Effector memory CD4-positive, alpha-beta T cell (primary cell): Measurements from ENCODE around the gene HLA-DPA1.

Source experiments
- DNase-seq, 3 donors: peaks; one replicate each; pipeline ENCODE4 v3.0.0-alpha.2; 2020
- H3K27ac ChIP-seq: 2 replicates; pipeline ENCODE4 v1.7.0; 2013; ENCODE audit warnings: mild to moderate bottlenecking, low read length, moderate library complexity; ENCODE audit not compliant: insufficient read depth, poor library complexity, severe bottlenecking
- H3K27me3 ChIP-seq: replicated peaks from 2 replicates; pipeline ENCODE4 v1.7.0; 2013; ENCODE audit warnings: mild to moderate bottlenecking, low read length; ENCODE audit not compliant: insufficient read depth, control insufficient read depth, poor library complexity, severe bottlenecking
- H3K36me3 ChIP-seq: 2 replicates; pipeline ENCODE4 v1.7.0; 2013; ENCODE audit warnings: mild to moderate bottlenecking, low read length, moderate library complexity; ENCODE audit not compliant: control insufficient read depth, insufficient read depth
- H3K4me1 ChIP-seq: 2 replicates; pipeline ENCODE4 v1.7.0; 2013; ENCODE audit warnings: low read length, mild to moderate bottlenecking; ENCODE audit not compliant: control insufficient read depth, insufficient read depth, poor library complexity, severe bottlenecking
- H3K4me3 ChIP-seq: 2 replicates; pipeline ENCODE4 v1.7.0; 2013; ENCODE audit warnings: low read length, low read depth, mild to moderate bottlenecking; ENCODE audit not compliant: insufficient read depth, poor library complexity, severe bottlenecking
- H3K9me3 ChIP-seq: 2 replicates; pipeline ENCODE4 v1.7.0; 2013; ENCODE audit warnings: mild to moderate bottlenecking, low read length, moderate library complexity; ENCODE audit not compliant: control insufficient read depth

HLA-DPA1 gene

DNA sequence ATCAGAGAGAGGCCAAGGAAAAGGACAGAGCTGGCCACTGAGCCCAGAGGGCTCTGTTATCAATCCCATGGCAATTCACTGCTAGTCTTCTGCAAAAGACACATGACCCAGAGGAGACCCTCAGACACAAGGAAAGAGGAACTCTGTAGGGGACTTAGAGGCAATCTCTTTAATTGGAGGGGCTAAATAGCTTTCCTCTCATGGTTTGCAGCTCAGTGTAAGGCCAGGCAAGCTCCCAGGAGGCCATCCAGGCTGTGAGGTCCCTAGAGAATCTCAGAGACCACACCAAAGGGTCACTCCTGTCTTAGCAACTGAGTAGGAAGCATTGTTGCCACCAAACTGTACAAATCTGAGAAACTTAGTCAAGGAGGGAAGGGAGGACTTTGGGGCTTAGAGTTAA, 54.1 kb downstream of the HLA-DPA1 start:
- no peak overlapping the region for H3K4me3 ChIP-seq
- H3K36me3 ChIP-seq: no peaks in the 10 kb centered on the region
- no peaks in the 10 kb centered on the region for H3K27me3 ChIP-seq
- DNase-seq: no peak
- H3K27ac ChIP-seq: no peak overlapping the region
- no peaks in the 10 kb centered on the region for H3K9me3 ChIP-seq
- H3K4me1 ChIP-seq: no peaks in the 10 kb centered on the region

DNA sequence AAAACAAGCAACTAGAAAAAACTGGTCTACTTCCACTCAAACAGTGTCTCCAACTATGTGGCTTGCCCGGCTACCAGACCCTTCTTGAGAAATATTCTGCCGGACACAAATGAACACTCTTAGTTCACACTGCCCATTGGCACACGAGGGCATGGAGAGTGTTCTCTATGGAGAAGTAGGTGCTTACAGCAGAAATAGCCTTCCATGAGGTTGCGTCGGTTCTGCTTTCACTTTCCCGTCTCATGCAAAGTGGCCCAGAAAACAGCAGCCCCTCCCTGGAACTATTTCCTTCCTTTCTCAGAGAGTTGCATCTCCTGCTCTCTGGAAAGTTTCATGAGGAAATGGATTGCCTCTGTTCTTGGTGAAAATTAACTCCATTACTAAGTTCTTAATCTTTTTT, 54.5 kb downstream of the HLA-DPA1 start:
- Histone ChIP-seq H3K36me3 (no peaks in the 10 kb centered on the region), H3K9me3 (no peaks in the 10 kb centered on the region), H3K4me3 (peak overlapping the region; percentile 35), H3K4me1 (no peaks in the 10 kb centered on the region), H3K27me3 (peaks cover 3% of the 10 kb centered on the region), H3K27ac (no peak overlapping the region)
- DNase-seq: no peak

DNA sequence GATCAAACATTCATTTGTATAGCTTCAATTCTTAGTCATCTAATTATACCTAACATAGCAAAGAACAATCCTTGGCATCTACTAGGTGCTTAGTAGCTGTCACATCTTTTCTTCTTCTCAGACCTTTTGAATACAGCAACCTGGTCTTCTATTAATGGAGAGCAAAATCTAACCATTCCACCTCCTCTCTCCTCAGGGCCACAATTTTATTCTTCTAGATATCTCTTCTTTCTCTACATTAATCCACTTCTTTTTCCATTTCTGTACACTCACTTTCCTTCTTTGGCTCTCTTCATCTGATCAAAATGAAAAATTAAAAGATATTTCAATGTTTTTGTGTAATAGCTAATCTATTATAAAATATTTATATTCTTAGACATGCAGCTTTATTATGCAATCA, 55.0 kb downstream of the HLA-DPA1 start:
- no peak for DNase-seq
- no peaks in the 10 kb centered on the region for H3K9me3 ChIP-seq
- no peaks in the 10 kb centered on the region for H3K36me3 ChIP-seq
- H3K27me3 ChIP-seq: peaks cover 6% of the 10 kb centered on the region
- no peaks in the 10 kb centered on the region for H3K4me1 ChIP-seq
- H3K27ac ChIP-seq: no peak overlapping the region
- no peak overlapping the region for H3K4me3 ChIP-seq

DNA sequence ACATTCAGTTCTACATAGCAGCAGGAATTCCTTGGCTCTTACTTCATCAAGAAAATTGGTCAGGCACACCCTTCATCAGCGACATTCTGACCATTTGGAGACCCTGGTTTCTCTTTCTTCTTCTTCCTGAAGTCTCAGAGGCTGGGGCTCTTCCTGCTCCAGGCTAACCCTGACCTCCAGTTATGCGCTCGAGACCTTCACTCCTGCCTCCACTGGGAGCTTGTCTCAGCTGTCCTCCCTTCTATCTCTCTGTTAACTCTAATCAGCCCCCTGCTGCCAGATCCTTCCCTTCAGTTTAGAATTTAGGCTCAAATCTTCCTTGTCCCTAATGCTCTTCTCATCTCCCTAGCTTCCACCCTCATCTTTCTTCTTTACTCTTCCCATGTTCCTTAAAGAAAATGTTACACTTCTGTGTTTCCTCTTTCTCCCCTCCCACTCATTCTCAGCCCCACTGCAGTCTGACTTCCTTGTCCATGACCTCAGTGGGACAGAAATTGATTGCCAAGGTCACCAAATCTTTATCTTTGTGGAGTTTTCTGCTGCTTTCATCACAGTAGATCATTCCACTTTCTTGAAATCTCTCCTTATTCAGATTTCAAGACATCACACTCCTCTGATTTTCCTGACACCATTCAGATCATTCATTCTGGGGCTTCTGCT, 55.6 kb downstream of the HLA-DPA1 start:
- no peaks in the 10 kb centered on the region for H3K4me1 ChIP-seq
- H3K36me3 ChIP-seq: no peaks in the 10 kb centered on the region
- no peaks in the 10 kb centered on the region for H3K9me3 ChIP-seq
- peaks cover 8% of the 10 kb centered on the region for H3K27me3 ChIP-seq
- DNase-seq: no peak
- H3K4me3 ChIP-seq: no peak overlapping the region
- H3K27ac ChIP-seq: no peak overlapping the region

DNA sequence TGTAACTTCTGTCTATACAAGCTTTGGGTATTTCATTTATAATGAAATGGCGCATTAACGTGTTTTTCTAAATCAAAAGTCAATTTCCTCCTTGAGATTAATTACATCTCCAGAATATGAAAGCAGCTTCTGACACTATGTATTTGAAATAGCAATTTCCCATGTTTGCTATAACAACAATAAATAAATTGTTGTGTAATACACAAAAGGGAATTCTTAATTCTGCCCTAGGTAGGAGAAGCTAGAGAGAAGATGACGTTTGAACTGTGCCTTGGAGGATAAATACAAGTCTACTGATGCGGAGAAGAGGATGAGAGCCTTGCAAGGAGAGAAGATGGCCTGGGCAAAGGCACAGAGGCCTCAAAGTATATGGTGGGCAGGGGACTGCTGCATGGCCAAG, 56.4 kb downstream of the HLA-DPA1 start:
- H3K36me3 ChIP-seq: no peaks in the 10 kb centered on the region
- peaks cover 8% of the 10 kb centered on the region for H3K27me3 ChIP-seq
- H3K4me1 ChIP-seq: no peaks in the 10 kb centered on the region
- no peak for DNase-seq
- no peaks in the 10 kb centered on the region for H3K9me3 ChIP-seq
- H3K27ac ChIP-seq: no peak overlapping the region
- H3K4me3 ChIP-seq: no peak overlapping the region

DNA sequence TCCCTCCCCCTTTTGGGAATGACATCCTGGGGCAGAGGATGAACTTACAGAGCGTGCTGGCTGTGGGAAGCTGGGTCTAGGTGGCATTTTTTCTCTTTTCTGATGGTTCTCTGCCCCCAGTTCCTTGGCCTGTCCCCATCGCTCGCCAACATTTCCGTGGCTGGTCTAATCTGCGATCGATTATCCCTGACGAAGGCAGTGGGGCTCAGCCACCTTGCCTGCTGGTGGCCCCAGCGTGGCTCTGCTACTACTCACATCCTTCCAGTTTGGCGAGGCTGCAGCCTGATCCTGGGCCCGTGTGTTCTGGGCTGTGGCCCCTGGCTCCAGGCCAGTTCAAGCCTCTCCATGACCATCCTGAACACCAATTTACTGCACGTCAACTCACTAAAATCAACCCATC, 57.7 kb downstream of the HLA-DPA1 start:
- H3K36me3 ChIP-seq: no peaks in the 10 kb centered on the region
- H3K27me3 ChIP-seq: peaks cover 8% of the 10 kb centered on the region
- H3K27ac ChIP-seq: no peak overlapping the region
- H3K4me1 ChIP-seq: no peaks in the 10 kb centered on the region
- DNase-seq: no peak
- no peak overlapping the region for H3K4me3 ChIP-seq
- no peaks in the 10 kb centered on the region for H3K9me3 ChIP-seq

DNA sequence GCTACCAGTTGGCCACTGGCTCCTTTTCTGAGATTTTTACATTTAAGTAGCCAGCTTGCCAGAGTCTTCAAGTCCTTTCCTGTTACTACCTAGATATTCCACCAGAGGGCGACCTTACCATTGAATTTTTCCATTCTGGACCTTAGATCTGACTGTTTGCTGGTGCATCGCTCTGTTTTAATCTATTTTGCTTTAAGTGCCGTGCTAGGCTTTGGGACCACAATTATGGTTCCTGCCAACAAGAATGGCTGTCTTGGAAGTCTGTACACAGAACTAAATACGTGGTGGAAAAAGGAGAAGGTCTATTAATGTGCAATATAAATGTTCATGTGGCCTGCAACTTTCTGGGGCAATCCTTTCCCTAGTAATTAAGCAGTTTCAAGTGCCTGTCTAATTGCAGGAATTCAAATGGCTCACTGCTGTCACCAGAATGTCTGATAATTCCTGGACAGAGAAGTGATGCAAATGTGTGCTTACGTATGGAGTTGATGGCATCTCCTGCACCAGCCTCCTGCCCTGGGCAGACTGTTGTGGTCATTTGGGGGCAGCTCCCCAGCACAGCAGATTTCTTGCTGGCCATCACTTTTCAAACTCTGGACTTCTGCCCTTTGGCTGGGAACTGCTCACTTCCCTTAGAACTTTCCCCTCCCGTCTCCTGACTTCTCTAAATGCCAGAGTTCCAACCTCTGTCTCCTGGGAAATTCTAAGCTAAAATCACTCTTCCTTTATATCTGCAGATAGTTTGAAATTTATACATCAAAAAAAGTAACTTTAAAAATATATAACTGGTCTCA, 58.4 kb downstream of the HLA-DPA1 start:
- peaks cover 8% of the 10 kb centered on the region for H3K27me3 ChIP-seq
- no peak overlapping the region for H3K4me3 ChIP-seq
- peak in 1 of 3 donors; percentile 46 for DNase-seq
- no peaks in the 10 kb centered on the region for H3K4me1 ChIP-seq
- H3K36me3 ChIP-seq: no peaks in the 10 kb centered on the region
- no peak overlapping the region for H3K27ac ChIP-seq
- H3K9me3 ChIP-seq: no peaks in the 10 kb centered on the region
